Measurements from ENCODE around the gene LRRFIP1.

DNA sequence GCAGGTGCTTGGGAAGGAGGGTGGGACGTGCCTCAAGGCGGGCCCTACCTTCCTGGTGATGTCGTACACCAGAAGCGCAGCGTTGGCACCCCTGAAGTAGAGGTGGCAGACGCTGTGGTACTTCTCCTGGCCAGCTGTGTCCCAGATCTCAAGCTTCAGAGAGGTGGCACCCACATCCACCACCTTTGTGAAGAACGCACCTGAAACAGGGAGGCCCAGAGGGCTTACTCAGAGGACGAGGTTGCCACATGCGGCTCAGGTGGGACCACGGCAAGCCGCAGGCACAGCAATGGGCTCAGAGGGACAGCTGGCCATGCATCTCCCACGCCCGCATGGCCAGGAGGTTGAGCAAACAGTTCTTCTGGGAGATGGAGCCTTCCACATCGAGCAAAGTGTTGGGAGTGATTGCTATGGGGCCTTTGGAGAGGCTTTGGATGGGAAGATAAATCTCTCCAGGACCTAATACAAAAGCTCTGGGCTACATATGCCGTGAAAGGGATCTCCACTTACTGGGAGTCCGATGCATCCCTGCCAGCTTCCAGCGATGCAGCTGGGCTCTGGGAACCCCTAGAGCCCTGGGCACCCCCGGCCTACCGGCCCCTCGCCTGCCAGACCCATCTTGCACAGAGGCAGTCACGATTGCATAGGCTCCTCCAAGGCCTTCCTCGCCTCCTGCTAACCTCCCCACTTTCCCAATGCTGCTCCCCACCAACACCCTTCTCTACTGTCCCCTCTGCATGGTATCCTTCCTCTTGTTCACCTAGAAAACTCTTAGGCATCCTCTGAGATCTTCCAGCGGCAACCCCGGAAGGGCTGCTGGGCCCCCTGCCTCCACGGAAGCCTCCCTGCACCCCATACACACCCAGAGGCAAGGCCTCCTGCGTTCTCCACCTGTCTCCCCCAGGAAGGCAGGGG lies 49.2 kb upstream of the LRRFIP1 start:
- TF ChIP-seq FOXM1 (IDR thresholded peaks at IDR 0.05; ENCODE audit: borderline replicate concordance, low read depth): no peak
- TF ChIP-seq CEBPB (IDR thresholded peaks at IDR 0.05): no peak
- TF ChIP-seq EP300 (IDR thresholded peaks at IDR 0.05; ENCODE audit: borderline replicate concordance): no peak
